HG03045 (cell line): ENCODE results near the gene DYNC1I1.
"Not testable (repeated sequence)": the region's sequence is repeated elsewhere in the genome, so short reads cannot be mapped to it uniquely, and the experiment has no call there.

Experiments used
- ATAC-seq: cut with Tn5 transposase; IDR thresholded peaks from one replicate; pipeline ENCODE4 v1.9.1; 2021; ENCODE audit warnings: mild to moderate bottlenecking, moderate library complexity; ENCODE audit not compliant: unreplicated experiment

The DYNC1I1 gene

DNA sequence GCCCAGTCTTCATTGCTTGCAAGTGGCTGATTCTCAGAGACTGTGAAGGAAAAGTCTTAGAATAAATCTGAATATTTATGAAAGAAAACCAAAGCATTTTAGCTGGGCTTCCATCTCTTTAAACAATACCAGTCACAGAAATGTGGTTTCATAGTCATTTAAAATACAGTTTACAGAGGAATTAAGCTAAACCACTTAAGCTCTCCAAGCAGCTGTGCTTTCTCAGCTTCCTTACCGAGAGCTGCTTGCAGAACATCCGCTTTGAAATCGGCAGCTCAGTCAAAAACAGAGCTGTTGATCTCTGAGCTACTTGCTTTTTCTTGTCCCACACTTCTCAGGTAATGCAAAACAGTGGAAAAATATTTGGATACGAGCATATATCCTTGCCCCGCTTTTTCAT lies 134.5 kb downstream of the DYNC1I1 start:
- no peak for ATAC-seq

GRCh38 chr7:95907337-95907736 lies 135.0 kb downstream of the DYNC1I1 start:
- no peak for ATAC-seq

- no peak for ATAC-seq
Measured at GRCh38 chr7:95908499-95908898, 136.1 kb downstream of the DYNC1I1 start.

DNA sequence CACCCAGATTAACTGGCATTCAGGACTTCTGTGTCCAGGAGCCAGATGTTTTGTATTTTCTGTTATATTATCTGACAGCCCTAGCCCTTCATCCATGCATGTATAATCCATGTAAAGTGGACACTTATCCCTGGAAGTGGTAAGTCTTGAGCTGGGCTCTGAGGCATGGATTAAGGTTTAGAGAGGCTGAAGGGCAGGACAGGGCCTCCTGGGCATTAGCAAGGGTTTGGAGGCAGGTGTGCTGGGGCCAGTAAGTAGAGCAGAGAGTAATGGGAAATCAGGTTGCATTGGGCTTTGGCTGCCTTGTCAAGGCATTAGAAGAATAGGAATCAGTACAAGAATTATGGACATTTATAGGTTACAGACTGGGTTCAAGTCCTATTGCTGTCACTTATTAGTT lies 138.0 kb downstream of the DYNC1I1 start:
- no peak for ATAC-seq

DNA sequence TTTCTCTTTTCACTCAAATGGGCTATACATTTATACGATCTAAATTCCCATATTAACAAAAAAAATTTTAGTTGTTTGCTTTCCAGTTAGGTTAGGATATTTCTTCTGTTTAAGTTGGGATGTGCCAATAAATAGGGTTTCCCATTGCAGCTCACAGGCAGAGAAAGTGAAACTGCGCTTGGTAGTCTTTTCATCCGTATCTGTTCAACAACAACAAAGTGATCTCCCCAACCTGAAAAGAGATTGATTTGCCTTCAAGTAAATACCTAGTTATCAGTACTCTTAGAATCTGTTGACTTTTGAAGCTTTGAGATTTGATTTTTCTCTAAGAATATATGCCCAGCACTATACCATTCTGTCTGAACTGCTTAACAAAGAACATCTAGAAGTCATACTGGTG lies 143.4 kb downstream of the DYNC1I1 start:
- no peak for ATAC-seq

DNA sequence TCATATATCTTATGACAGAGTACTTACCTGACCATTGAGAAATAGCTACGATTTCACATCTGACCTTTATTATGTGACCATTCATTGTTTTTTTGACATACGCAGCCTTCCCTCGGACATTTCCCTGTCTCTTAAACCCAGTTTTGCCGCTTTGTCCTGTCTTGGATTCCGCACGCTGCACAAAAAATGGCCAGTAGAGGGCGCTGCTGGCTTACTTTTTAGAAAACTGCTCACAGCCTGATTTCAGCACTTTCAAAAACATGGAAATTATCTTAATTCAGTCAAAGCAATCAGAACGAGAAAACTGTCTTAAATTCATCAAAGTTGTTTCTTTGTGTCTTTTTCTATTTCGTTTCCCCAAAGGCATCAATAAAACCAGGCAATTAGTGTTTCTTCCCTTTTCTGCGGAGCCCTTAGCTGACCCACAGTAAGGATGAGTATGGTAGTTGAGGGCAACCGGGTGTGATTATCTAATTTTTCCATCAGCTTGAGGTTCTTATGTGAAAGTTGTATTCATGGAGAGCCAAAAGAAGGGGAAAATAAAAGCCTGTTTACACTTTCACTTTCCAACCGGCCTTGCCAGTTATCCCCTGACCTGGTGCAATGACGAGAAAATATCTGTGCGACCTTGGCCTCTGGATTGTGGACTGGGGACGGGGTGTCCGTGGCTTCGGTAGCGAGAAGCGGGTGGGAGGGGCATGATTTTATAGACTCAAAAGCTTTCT lies 144.4 kb downstream of the DYNC1I1 start:
- no peak for ATAC-seq

DNA sequence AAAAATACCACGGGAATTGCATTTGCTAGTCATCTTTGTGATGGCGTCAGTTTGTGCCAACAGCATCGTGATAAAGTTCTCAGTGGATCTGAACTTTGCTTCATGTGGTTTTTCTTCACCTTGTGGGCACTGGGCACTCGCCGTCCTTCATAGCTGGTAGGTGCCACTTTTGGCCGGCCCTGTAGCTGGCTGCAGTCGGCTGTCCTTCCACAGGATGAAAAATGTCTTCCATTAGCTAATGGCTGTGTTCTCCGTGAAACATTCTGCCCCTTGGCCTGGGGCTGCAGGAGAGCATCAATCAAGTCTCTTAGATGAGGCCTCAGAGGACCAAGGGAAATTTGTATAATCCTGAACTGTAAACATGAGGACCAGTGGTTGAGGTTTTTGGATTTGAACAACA lies 145.3 kb downstream of the DYNC1I1 start:
- no peak for ATAC-seq

- no peak for ATAC-seq
Measured at GRCh38 chr7:95919556-95919955, 147.2 kb downstream of the DYNC1I1 start.

- no peak for ATAC-seq
Measured at GRCh38 chr7:95921543-95921942, 149.2 kb downstream of the DYNC1I1 start.

DNA sequence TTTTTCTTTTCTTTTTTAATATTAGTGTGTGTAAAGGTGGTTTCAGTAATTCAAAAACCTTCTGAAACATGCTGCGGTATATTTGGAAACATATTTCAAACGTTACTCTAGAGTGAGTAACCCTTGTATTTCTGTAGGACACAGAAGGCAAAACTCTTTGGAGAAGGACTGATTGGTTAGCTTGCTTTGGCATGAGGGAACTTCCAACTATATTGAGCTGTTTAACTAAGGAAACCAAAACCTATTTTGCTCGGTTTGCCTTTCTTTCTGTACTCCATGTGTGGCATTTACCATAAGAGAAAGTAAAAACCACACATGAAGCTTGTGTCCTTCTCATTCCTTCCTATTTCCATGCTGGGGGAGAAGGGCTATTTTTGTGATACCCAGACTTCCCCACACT lies 149.8 kb downstream of the DYNC1I1 start:
- ATAC-seq = no peak

DNA sequence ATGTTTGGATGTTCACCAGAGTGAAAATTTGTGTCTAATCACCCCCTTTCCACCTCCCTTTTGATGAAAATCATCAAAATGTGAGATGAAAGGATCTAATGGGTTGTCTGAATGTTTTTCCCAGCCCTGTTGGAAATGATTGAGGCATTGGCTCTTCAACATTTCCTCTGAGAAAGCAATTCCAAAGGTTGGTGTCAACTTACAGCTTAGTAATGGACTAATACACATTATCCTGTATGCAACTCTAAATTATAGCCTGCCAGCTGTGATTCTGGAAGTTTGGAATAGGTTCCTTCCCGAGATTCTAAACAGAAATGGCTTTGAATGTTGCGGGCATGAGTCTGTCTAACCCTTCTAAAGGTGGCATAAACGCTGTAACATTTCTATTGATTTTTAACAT lies 152.9 kb downstream of the DYNC1I1 start:
- ATAC-seq = no peak

GRCh38 chr7:95925971-95926370 lies 153.6 kb downstream of the DYNC1I1 start:
- no peak for ATAC-seq

- no peak for ATAC-seq
Measured at GRCh38 chr7:95927756-95928155, 155.4 kb downstream of the DYNC1I1 start.

DNA sequence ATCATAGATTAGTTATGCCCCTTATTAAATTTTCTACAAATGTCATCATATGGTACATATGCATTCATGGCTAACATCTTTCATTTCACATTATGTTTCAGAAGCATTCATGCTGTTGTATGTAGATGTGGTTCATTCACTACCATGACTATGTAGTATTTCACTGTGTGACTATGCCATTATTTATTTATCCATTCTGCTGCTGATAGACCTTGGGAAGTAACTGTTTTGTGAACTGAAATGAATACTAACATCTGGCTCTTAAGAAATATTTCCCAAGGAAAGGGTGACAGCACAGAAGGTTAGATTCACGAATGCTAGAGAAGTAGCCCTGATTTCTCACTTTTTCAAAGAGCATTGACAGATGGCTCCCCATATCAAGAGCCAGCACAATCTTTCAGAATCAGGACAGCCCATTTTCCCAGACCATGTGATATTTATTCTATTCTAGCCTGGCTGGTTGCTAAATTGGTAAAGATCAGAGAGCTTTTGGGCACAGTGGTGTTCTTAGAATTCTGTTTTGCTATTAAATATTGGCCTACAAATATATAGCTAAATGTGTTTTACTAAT lies 157.4 kb downstream of the DYNC1I1 start:
- no peak for ATAC-seq

- ATAC-seq = no peak
Measured at GRCh38 chr7:95931460-95932232, 159.3 kb downstream of the DYNC1I1 start.

- no peak for ATAC-seq
Measured at GRCh38 chr7:95933618-95934017, 161.3 kb downstream of the DYNC1I1 start.

- ATAC-seq = not testable (repeated sequence)
Measured at GRCh38 chr7:95944867-95945266, 172.5 kb downstream of the DYNC1I1 start.

GRCh38 chr7:95950698-95951097 lies 178.3 kb downstream of the DYNC1I1 start:
- ATAC-seq = no peak

GRCh38 chr7:95951531-95951930 lies 179.2 kb downstream of the DYNC1I1 start:
- ATAC-seq = no peak

DNA sequence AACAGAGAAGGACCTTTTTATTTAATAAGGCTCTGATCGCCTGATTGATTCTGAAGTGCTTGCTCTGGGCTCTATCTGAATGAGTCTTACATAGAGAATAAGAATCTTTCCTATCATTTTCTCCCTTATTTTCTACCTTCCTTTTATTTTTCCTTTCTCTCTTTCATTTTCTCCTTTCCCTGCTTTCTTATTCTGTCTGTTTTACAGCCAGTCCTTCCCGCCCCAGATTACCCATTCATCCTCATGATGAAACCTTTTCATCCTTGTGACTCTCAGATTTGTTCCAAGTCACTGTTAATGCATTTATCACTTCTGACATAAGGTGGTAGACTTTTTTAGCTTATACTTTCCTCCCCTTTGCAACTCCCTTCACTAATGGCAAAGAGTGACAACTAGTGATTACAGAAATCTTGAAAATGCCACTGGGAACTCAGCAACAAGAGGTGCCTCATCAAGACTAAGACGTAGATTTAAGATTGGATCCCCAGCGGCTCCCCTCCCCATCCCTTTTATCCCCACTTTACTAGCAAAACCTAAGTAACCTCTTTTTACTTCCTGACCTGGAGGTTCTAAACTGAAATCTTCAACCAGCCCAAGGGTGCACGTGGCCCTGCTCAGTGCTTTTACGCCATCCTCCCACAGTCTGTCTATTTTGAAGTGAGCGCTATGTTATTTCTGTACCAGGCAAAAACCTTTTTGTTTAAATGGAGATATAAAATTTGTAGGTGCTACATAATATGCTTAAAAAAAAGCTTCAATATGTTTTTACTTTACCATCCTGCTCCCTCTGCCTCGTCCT lies 179.8 kb downstream of the DYNC1I1 start:
- no peak for ATAC-seq

GRCh38 chr7:95952851-95953250 lies 180.5 kb downstream of the DYNC1I1 start:
- no peak for ATAC-seq
